Measurements from ENCODE around the gene CAMKK2. TPM values are rescaled to one million over a fixed set of nuclear protein-coding genes. Genes with fewer than 3 reads are reported as not detected.

The CAMKK2 gene
- total and polyA plus RNA-seq, 2 of the 13 experiments (the other 11 are each of a cell fraction or from before 2014, with no cell fraction given) = 18.8 to 20.0 TPM

- 0 out of 2 replicates have a peak, but pooled peaks have one; percentile 29 for TF ChIP-seq ZNF589 (CRISPR knock-in tag; conservative IDR thresholded peaks at IDR 0.05)
- TF ChIP-seq THAP8 (CRISPR knock-in tag; IDR thresholded peaks at IDR 0.05; ENCODE audit: borderline replicate concordance) = 0 out of 2 replicates have a peak, but pooled peaks have one; percentile 83
- no peak for TF ChIP-seq ZNF780A (CRISPR knock-in tag; IDR thresholded peaks at IDR 0.05)
- TF ChIP-seq MNT (IDR thresholded peaks at IDR 0.05) = no peak
- TF ChIP-seq FOXK1 (CRISPR knock-in tag; IDR thresholded peaks at IDR 0.05; ENCODE audit: borderline replicate concordance, low read depth) = no peak
- TF ChIP-seq MBD4 (IDR thresholded peaks at IDR 0.05; ENCODE audit: borderline replicate concordance, low read length) = no peak
- no peak for TF ChIP-seq RFX5 (IDR thresholded peaks at IDR 0.05; ENCODE audit: low read depth, low read length)
- TF ChIP-seq NRL (CRISPR knock-in tag; IDR thresholded peaks at IDR 0.05; ENCODE audit: borderline replicate concordance) = peak; percentile 58; the same call in 1 of the 2 replicates
- peak; percentile 81; the same call in 1 of the 2 replicates for TF ChIP-seq ARNT2 (CRISPR knock-in tag; IDR thresholded peaks at IDR 0.05; ENCODE audit: low read depth)
- TF ChIP-seq ZNF30 (CRISPR knock-in tag; IDR thresholded peaks at IDR 0.05) = 0 out of 2 replicates have a peak, but pooled peaks have one; percentile 29
- TF ChIP-seq SALL1 (CRISPR knock-in tag; IDR thresholded peaks at IDR 0.05) = peak; percentile 83
- peak; percentile 65; the same call in 1 of the 2 replicates for TF ChIP-seq SIN3A (IDR thresholded peaks at IDR 0.05; ENCODE audit: borderline replicate concordance, low read depth, low read length)
- no peak for TF ChIP-seq ZNF276 (CRISPR knock-in tag; IDR thresholded peaks at IDR 0.05; ENCODE audit: low read depth)
- TF ChIP-seq CBX1 (IDR thresholded peaks at IDR 0.05; ENCODE audit: low read depth) = no peak
- no peak; the same call in 1 of the 2 replicates for TF ChIP-seq HIC2 (CRISPR knock-in tag; IDR thresholded peaks at IDR 0.05; ENCODE audit: low read depth)
- no peak for TF ChIP-seq PREB (CRISPR knock-in tag; IDR thresholded peaks at IDR 0.05)
- TF ChIP-seq ZXDC (CRISPR knock-in tag; IDR thresholded peaks at IDR 0.05) = no peak
- no peak for TF ChIP-seq ZNF207 (IDR thresholded peaks at IDR 0.05; ENCODE audit: borderline replicate concordance)
These were observed 86.6 kb downstream of the CAMKK2 start, which contains the start of gene P2RX4 (continued) for GRCh38 chr12:121209624-121210572.
